Neural cell (in vitro differentiated cells): ENCODE data around the gene ERBB3. TPM values are rescaled to one million over a fixed set of nuclear protein-coding genes. Genes with fewer than 3 reads are reported as not detected.

Experiments
- H2AFZ ChIP-seq: fragments of 200-600, 300-800 bp; sonication (generic), shearing (Covaris generic); 2 replicates; pipeline ENCODE4 v1.6.0; 2014; ENCODE audit warnings: low read depth, mild to moderate bottlenecking, antibody characterized with exemption, low read length, moderate library complexity
- H3F3A ChIP-seq: fragments of 200-600 bp; shearing (Covaris generic); 2 replicates; pipeline ENCODE4 v1.6.1; 2016; ENCODE audit warnings: mild to moderate bottlenecking, moderate library complexity, mixed read lengths, antibody characterized with exemption, low read length; ENCODE audit not compliant: insufficient read depth, poor library complexity, severe bottlenecking
- H3K27ac ChIP-seq: fragments of 200-600, 300-800 bp; sonication (generic), shearing (Covaris generic); 2 replicates; pipeline ENCODE4 v1.5.1; 2014; ENCODE audit warnings: mild to moderate bottlenecking, low read length, moderate library complexity
- H3K27me3 ChIP-seq: fragments of 300-800, 200-600 bp; sonication (generic), shearing (Covaris generic); 2 replicates; pipeline ENCODE4 v1.6.0; 2014; ENCODE audit warnings: mild to moderate bottlenecking, low read depth, low read length, moderate library complexity; ENCODE audit not compliant: insufficient read depth
- H3K36me3 ChIP-seq: fragments of 300-800, 200-600 bp; sonication (generic), shearing (Covaris generic); 2 replicates; pipeline ENCODE4 v1.5.1; 2014; ENCODE audit warnings: mild to moderate bottlenecking, antibody characterized with exemption, low read length, moderate library complexity; ENCODE audit not compliant: insufficient read depth
- H3K4me2 ChIP-seq: fragments of 300-800, 200-600 bp; sonication (generic), shearing (Covaris generic); 2 replicates; pipeline ENCODE4 v1.6.0; 2014; ENCODE audit warnings: mild to moderate bottlenecking, low read length
- H3K4me3 ChIP-seq: fragments of 300-800, 200-600 bp; sonication (generic), shearing (Covaris generic); 2 replicates; pipeline ENCODE4 v1.5.1; 2014; ENCODE audit warnings: mild to moderate bottlenecking, low read length, moderate library complexity
- H3K79me2 ChIP-seq: fragments of 200-600 bp; shearing (Covaris generic); replicated peaks from 2 replicates; pipeline ENCODE4 v1.6.0; 2014; ENCODE audit warnings: mild to moderate bottlenecking, low read length, moderate library complexity; ENCODE audit not compliant: insufficient read depth
- H3K9ac ChIP-seq: fragments of 300-800, 200-600 bp; sonication (generic), shearing (Covaris generic); 2 replicates; pipeline ENCODE4 v1.6.1; 2016; ENCODE audit warnings: mild to moderate bottlenecking, low read length, mixed read lengths
- H3K9me2 ChIP-seq: fragments of 200-600 bp; shearing (Covaris generic); 2 replicates; pipeline ENCODE4 v1.6.1; 2016; ENCODE audit warnings: mild to moderate bottlenecking, low read length, mixed read lengths; ENCODE audit not compliant: insufficient read depth
- H3K9me3 ChIP-seq: fragments of 200-600, 300-800 bp; sonication (generic), shearing (Covaris generic); 2 replicates; pipeline ENCODE4 v1.6.1; 2016; ENCODE audit warnings: mild to moderate bottlenecking, mixed run types, low read length, moderate library complexity, mixed read lengths
- H4K20me1 ChIP-seq: fragments of 200-600 bp; shearing (Covaris generic); 2 replicates; pipeline ENCODE4 v1.6.1; 2016; ENCODE audit warnings: mild to moderate bottlenecking, mixed run types; ENCODE audit not compliant: insufficient read depth
- EP300 ChIP-seq: fragments of 450-650 bp; conservative IDR thresholded peaks from 2 replicates; pipeline ENCODE4 v1.6.1; 2014; ENCODE audit warnings: antibody characterized with exemption, mild to moderate bottlenecking, moderate library complexity; ENCODE audit not compliant: poor library complexity, severe bottlenecking
- EZH2 ChIP-seq: fragments of 200-600, 300-800 bp; shearing (Covaris generic), sonication (generic); IDR thresholded peaks from 2 replicates; pipeline ENCODE4 v1.6.1; 2014; ENCODE audit warnings: antibody characterized with exemption, low read length, borderline replicate concordance, mild to moderate bottlenecking; ENCODE audit not compliant: insufficient read depth, poor library complexity, severe bottlenecking
- MXI1 ChIP-seq: fragments of 450-650 bp; conservative IDR thresholded peaks from 2 replicates; pipeline ENCODE4 v1.6.1; 2014; ENCODE audit warnings: antibody characterized with exemption, mild to moderate bottlenecking; ENCODE audit not compliant: poor library complexity, severe bottlenecking
- POLR2AphosphoS5 ChIP-seq: IDR thresholded peaks from 2 replicates; pipeline ENCODE4 v1.6.1; 2012
- RAD21 ChIP-seq: fragments of 450-650 bp; conservative IDR thresholded peaks from 2 replicates; pipeline ENCODE4 v1.6.1; 2014; ENCODE audit warnings: antibody characterized with exemption, mild to moderate bottlenecking, moderate library complexity
- SMC3 ChIP-seq: fragments of 450-650 bp; conservative IDR thresholded peaks from 2 replicates; pipeline ENCODE4 v1.6.1; 2014; ENCODE audit warnings: antibody characterized with exemption, mild to moderate bottlenecking, moderate library complexity; ENCODE audit not compliant: poor library complexity
- TAF1 ChIP-seq: IDR thresholded peaks from 2 replicates; pipeline ENCODE4 v1.6.1; 2012; ENCODE audit warnings: low read depth
- polyA plus RNA-seq: library from polyadenylated mRNA; depleted of rRNA; stranded (reverse); fragments of >200 nt; gene quantifications from 2 replicates; pipeline ENCODE4 v1.2.3, GENCODE V29; 2014
- TF ChIP-seq, protein P1 (sequence below): fragments of 450-650 bp; IDR thresholded peaks from 2 replicates; pipeline ENCODE4 v1.5.1; 2014; ENCODE audit warnings: antibody characterized with exemption, mild to moderate bottlenecking, moderate library complexity; ENCODE audit not compliant: poor library complexity, severe bottlenecking
- TF ChIP-seq, protein P2 (sequence below): IDR thresholded peaks from 2 replicates; pipeline ENCODE4 v1.6.1; 2012; ENCODE audit warnings: borderline replicate concordance

ERBB3 gene
- polyA plus RNA-seq, 1 donor from 2014 or later: 0.58 TPM

DNA sequence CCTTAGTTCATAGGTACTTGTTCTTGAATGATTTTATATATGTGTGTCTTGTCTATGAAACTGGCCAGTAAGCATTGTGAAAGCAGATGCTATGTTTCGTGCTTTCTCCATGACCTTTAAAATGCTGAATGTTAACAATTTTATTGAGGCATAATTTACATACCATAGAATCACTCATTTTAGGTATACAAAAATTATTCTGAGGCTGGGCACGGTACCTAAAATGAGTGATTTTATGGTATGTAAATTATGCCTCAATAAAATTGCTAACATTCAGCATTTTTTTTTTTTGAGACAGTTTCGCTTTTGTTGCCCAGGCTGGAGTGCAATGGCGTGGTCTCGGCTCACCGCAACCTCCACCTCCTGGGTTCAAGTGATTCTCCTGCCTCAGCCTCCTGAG lies 54.9 kb downstream of the ERBB3 start:
- no peak overlapping the region for H3K27ac ChIP-seq
- no peak overlapping the region for H3K4me2 ChIP-seq
- H4K20me1 ChIP-seq: no peaks in the 10 kb centered on the region
- H3K27me3 ChIP-seq: no peaks in the 10 kb centered on the region
- H3K79me2 ChIP-seq: no peaks in the 10 kb centered on the region
- H3K9ac ChIP-seq: no peak overlapping the region
- no peaks in the 10 kb centered on the region for H3K9me3 ChIP-seq
- H3K9me2 ChIP-seq: no peaks in the 10 kb centered on the region
- no peak overlapping the region for H2AFZ ChIP-seq
- H3K4me3 ChIP-seq: no peak overlapping the region
- H3F3A ChIP-seq: no peaks in the 10 kb centered on the region
- no peaks in the 10 kb centered on the region for H3K36me3 ChIP-seq
- TF ChIP-seq POLR2AphosphoS5: no peak
- no peak for TF ChIP-seq TAF1
- TF ChIP-seq, protein P1, sequence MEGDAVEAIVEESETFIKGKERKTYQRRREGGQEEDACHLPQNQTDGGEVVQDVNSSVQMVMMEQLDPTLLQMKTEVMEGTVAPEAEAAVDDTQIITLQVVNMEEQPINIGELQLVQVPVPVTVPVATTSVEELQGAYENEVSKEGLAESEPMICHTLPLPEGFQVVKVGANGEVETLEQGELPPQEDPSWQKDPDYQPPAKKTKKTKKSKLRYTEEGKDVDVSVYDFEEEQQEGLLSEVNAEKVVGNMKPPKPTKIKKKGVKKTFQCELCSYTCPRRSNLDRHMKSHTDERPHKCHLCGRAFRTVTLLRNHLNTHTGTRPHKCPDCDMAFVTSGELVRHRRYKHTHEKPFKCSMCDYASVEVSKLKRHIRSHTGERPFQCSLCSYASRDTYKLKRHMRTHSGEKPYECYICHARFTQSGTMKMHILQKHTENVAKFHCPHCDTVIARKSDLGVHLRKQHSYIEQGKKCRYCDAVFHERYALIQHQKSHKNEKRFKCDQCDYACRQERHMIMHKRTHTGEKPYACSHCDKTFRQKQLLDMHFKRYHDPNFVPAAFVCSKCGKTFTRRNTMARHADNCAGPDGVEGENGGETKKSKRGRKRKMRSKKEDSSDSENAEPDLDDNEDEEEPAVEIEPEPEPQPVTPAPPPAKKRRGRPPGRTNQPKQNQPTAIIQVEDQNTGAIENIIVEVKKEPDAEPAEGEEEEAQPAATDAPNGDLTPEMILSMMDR: no peak
- TF ChIP-seq, protein P2, sequence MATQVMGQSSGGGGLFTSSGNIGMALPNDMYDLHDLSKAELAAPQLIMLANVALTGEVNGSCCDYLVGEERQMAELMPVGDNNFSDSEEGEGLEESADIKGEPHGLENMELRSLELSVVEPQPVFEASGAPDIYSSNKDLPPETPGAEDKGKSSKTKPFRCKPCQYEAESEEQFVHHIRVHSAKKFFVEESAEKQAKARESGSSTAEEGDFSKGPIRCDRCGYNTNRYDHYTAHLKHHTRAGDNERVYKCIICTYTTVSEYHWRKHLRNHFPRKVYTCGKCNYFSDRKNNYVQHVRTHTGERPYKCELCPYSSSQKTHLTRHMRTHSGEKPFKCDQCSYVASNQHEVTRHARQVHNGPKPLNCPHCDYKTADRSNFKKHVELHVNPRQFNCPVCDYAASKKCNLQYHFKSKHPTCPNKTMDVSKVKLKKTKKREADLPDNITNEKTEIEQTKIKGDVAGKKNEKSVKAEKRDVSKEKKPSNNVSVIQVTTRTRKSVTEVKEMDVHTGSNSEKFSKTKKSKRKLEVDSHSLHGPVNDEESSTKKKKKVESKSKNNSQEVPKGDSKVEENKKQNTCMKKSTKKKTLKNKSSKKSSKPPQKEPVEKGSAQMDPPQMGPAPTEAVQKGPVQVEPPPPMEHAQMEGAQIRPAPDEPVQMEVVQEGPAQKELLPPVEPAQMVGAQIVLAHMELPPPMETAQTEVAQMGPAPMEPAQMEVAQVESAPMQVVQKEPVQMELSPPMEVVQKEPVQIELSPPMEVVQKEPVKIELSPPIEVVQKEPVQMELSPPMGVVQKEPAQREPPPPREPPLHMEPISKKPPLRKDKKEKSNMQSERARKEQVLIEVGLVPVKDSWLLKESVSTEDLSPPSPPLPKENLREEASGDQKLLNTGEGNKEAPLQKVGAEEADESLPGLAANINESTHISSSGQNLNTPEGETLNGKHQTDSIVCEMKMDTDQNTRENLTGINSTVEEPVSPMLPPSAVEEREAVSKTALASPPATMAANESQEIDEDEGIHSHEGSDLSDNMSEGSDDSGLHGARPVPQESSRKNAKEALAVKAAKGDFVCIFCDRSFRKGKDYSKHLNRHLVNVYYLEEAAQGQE: no peak
- no peak for TF ChIP-seq MXI1
- no peak for TF ChIP-seq SMC3
- no peak for TF ChIP-seq RAD21
- no peak for TF ChIP-seq EP300
- no peak for TF ChIP-seq EZH2

DNA sequence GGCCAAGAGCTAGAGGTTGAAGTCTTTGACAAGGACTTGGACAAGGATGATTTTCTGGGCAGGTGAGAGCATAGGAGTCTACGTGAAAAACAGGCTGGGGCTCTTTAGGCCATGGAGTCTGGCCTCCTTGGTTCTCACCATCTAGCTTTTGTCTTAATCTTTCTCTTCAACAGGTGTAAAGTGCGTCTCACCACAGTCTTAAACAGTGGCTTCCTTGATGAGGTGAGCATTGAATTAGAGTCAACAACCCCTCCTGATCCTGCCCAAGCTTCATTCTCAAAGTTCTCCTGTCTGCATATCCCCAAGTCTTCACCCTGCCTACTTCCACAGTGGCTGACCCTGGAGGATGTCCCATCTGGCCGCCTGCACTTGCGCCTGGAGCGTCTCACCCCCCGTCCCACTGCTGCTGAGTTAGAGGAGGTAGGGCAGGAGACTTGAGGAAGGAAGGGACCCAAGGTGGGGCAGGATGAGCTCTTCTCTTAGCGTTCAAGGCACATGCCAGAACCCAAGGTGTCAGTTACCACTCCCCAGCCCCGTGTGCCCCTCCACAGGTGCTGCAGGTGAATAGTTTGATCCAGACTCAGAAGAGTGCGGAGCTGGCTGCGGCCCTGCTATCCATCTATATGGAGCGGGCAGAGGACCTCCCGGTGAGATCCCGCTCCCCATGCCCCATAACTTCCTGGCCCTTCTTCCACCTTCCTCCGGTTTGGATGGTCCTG lies 58.0 kb downstream of the ERBB3 start:
- no peak overlapping the region for H3K4me3 ChIP-seq
- no peak overlapping the region for H3K9ac ChIP-seq
- no peaks in the 10 kb centered on the region for H3K79me2 ChIP-seq
- TF ChIP-seq, protein P1: no peak
- TF ChIP-seq, protein P2: no peak
- TF ChIP-seq SMC3: no peak
- TF ChIP-seq MXI1: no peak
- no peak for TF ChIP-seq TAF1
- TF ChIP-seq POLR2AphosphoS5: no peak
- no peak for TF ChIP-seq EZH2
- no peak for TF ChIP-seq RAD21
- no peak for TF ChIP-seq EP300
- no peak overlapping the region for H3K4me2 ChIP-seq
- no peaks in the 10 kb centered on the region for H3K27me3 ChIP-seq
- H3K9me2 ChIP-seq: no peaks in the 10 kb centered on the region
- no peaks in the 10 kb centered on the region for H3K9me3 ChIP-seq
- no peak overlapping the region for H2AFZ ChIP-seq
- no peak overlapping the region for H3K27ac ChIP-seq
- no peaks in the 10 kb centered on the region for H3F3A ChIP-seq
- H3K36me3 ChIP-seq: no peaks in the 10 kb centered on the region
- no peaks in the 10 kb centered on the region for H4K20me1 ChIP-seq
